ENCODE data around the gene ATOH7. TPM values are rescaled to one million over a fixed set of nuclear protein-coding genes. Genes with fewer than 3 reads are reported as not detected.
"Not testable (repeated sequence)": the region's sequence is repeated elsewhere in the genome, so short reads cannot be mapped to it uniquely, and the experiment has no call there.

The ATOH7 gene
- total RNA-seq: not detected
- total RNA-seq: 0 reads per million in 2 donors

GRCh38 chr10:68231817-68232251 is at the start of gene ATOH7:
Gene ATOH7 (minus strand): TSS chr10:68232113. CDS start chr10:68231677, 436 bp downstream.
- Mint-ChIP-seq H3K36me3 (ENCODE audit: low read depth) (no peaks in the 10 kb centered on the region), H3K27ac (no peak within 1 kb of the TSS), H3K27me3 (peaks cover 45% of the 10 kb centered on the region), H3K4me3 (peak within 1 kb of the TSS; percentile 81), H3K4me1 (peaks cover 6% of the 10 kb centered on the region)
- no peak for DNase-seq
- no peaks in the 10 kb centered on the region for H3K9me3 ChIP-seq (ENCODE audit: control insufficient read depth, low read length, poor library complexity, severe bottlenecking)
- no peak for ATAC-seq

- H3K9me3 ChIP-seq (ENCODE audit: control insufficient read depth, low read length, poor library complexity, severe bottlenecking): no peaks in the 10 kb centered on the region
- H3K27me3 Mint-ChIP-seq: no peaks in the 10 kb centered on the region
- H3K4me1 Mint-ChIP-seq: peaks cover 2% of the 10 kb centered on the region
- H3K4me3 Mint-ChIP-seq: no peak overlapping the region
- DNase-seq (no peak), ATAC-seq (no peak)
- no peak overlapping the region for H3K27ac Mint-ChIP-seq
- peaks cover 3% of the 10 kb centered on the region for H3K36me3 Mint-ChIP-seq (ENCODE audit: low read depth)
Observed at GRCh38 chr10:68280758-68281157, 48.8 kb upstream of the ATOH7 start.

- not testable (repeated sequence) for DNase-seq; ATAC-seq; H3K36me3 Mint-ChIP-seq (ENCODE audit: low read depth); H3K4me3 Mint-ChIP-seq; H3K9me3 ChIP-seq (ENCODE audit: control insufficient read depth, low read length, poor library complexity, severe bottlenecking); H3K4me1 Mint-ChIP-seq; H3K27me3 Mint-ChIP-seq; H3K27ac Mint-ChIP-seq
Observed at GRCh38 chr10:68278906-68279753, 47.2 kb upstream of the ATOH7 start.

GRCh38 chr10:68277814-68278213 is 45.9 kb upstream of the ATOH7 start:
- DNase-seq; H3K36me3 Mint-ChIP-seq (ENCODE audit: low read depth); ATAC-seq; H3K4me3 Mint-ChIP-seq; H3K4me1 Mint-ChIP-seq; H3K27me3 Mint-ChIP-seq; H3K27ac Mint-ChIP-seq; H3K9me3 ChIP-seq (ENCODE audit: control insufficient read depth, low read length, poor library complexity, severe bottlenecking): not testable (repeated sequence)

GRCh38 chr10:68276224-68276623 is 44.3 kb upstream of the ATOH7 start:
- DNase-seq: no peak
- Mint-ChIP-seq H3K27me3 (peaks cover 3% of the 10 kb centered on the region), H3K36me3 (ENCODE audit: low read depth) (peaks cover 3% of the 10 kb centered on the region), H3K4me3 (no peak overlapping the region), H3K4me1 (no peaks in the 10 kb centered on the region), H3K27ac (no peak overlapping the region)
- no peaks in the 10 kb centered on the region for H3K9me3 ChIP-seq (ENCODE audit: control insufficient read depth, low read length, poor library complexity, severe bottlenecking)
- ATAC-seq: no peak

GRCh38 chr10:68275600-68276126 is 43.8 kb upstream of the ATOH7 start:
- no peak for ATAC-seq
- peaks cover 3% of the 10 kb centered on the region for H3K36me3 Mint-ChIP-seq (ENCODE audit: low read depth)
- no peaks in the 10 kb centered on the region for H3K9me3 ChIP-seq (ENCODE audit: control insufficient read depth, low read length, poor library complexity, severe bottlenecking)
- no peak overlapping the region for H3K27ac Mint-ChIP-seq
- no peak for DNase-seq
- peaks cover 5% of the 10 kb centered on the region for H3K27me3 Mint-ChIP-seq
- no peak overlapping the region for H3K4me3 Mint-ChIP-seq
- no peaks in the 10 kb centered on the region for H3K4me1 Mint-ChIP-seq

- Mint-ChIP-seq H3K4me3 (no peak overlapping the region), H3K27ac (no peak overlapping the region), H3K36me3 (ENCODE audit: low read depth) (no peaks in the 10 kb centered on the region), H3K27me3 (peaks cover 9% of the 10 kb centered on the region), H3K4me1 (no peaks in the 10 kb centered on the region)
- H3K9me3 ChIP-seq (ENCODE audit: control insufficient read depth, low read length, poor library complexity, severe bottlenecking): no peaks in the 10 kb centered on the region
- DNase-seq (no peak), ATAC-seq (no peak)
Observed at GRCh38 chr10:68272833-68273232, 40.9 kb upstream of the ATOH7 start.

GRCh38 chr10:68271196-68271882 is 39.4 kb upstream of the ATOH7 start:
- no peaks in the 10 kb centered on the region for H3K36me3 Mint-ChIP-seq (ENCODE audit: low read depth)
- H3K4me1 Mint-ChIP-seq: no peaks in the 10 kb centered on the region
- H3K9me3 ChIP-seq (ENCODE audit: control insufficient read depth, low read length, poor library complexity, severe bottlenecking): no peaks in the 10 kb centered on the region
- H3K4me3 Mint-ChIP-seq: no peak overlapping the region
- ATAC-seq (no peak), DNase-seq (no peak)
- no peak overlapping the region for H3K27ac Mint-ChIP-seq
- peaks cover 11% of the 10 kb centered on the region for H3K27me3 Mint-ChIP-seq

- Mint-ChIP-seq H3K27ac (no peak overlapping the region), H3K4me1 (no peaks in the 10 kb centered on the region), H3K27me3 (peaks cover 11% of the 10 kb centered on the region), H3K36me3 (ENCODE audit: low read depth) (no peaks in the 10 kb centered on the region), H3K4me3 (no peak overlapping the region)
- DNase-seq: no peak
- H3K9me3 ChIP-seq (ENCODE audit: control insufficient read depth, low read length, poor library complexity, severe bottlenecking): no peaks in the 10 kb centered on the region
- no peak for ATAC-seq
Observed at GRCh38 chr10:68269562-68270290, 37.8 kb upstream of the ATOH7 start.

- peaks cover 5% of the 10 kb centered on the region for H3K36me3 Mint-ChIP-seq (ENCODE audit: low read depth)
- H3K27me3 Mint-ChIP-seq: peaks cover 12% of the 10 kb centered on the region
- ATAC-seq (no peak), DNase-seq (no peak)
- no peaks in the 10 kb centered on the region for H3K9me3 ChIP-seq (ENCODE audit: control insufficient read depth, low read length, poor library complexity, severe bottlenecking)
- H3K27ac Mint-ChIP-seq: no peak overlapping the region
- no peaks in the 10 kb centered on the region for H3K4me1 Mint-ChIP-seq
- H3K4me3 Mint-ChIP-seq: no peak overlapping the region
Observed at GRCh38 chr10:68261132-68261856, 29.4 kb upstream of the ATOH7 start.

GRCh38 chr10:68253346-68253745 is 21.4 kb upstream of the ATOH7 start:
- Mint-ChIP-seq H3K27me3 (peaks cover 14% of the 10 kb centered on the region), H3K4me3 (no peak overlapping the region), H3K4me1 (peaks cover 2% of the 10 kb centered on the region), H3K36me3 (ENCODE audit: low read depth) (peaks cover 2% of the 10 kb centered on the region), H3K27ac (no peak overlapping the region)
- no peak for ATAC-seq
- no peaks in the 10 kb centered on the region for H3K9me3 ChIP-seq (ENCODE audit: control insufficient read depth, low read length, poor library complexity, severe bottlenecking)
- DNase-seq: no peak

GRCh38 chr10:68251625-68252495 is 19.9 kb upstream of the ATOH7 start:
- DNase-seq (no peak), ATAC-seq (no peak)
- Mint-ChIP-seq H3K4me3 (no peak overlapping the region), H3K36me3 (ENCODE audit: low read depth) (peaks cover 2% of the 10 kb centered on the region), H3K4me1 (peaks cover 2% of the 10 kb centered on the region), H3K27ac (no peak overlapping the region), H3K27me3 (peaks cover 14% of the 10 kb centered on the region)
- H3K9me3 ChIP-seq (ENCODE audit: control insufficient read depth, low read length, poor library complexity, severe bottlenecking): no peaks in the 10 kb centered on the region

Measured in T-helper 17 cell (primary cell).